ENCODE measurements around the gene BLOC1S5.

BLOC1S5 gene

GRCh38 chr6:8073758-8074157 lies 9.6 kb upstream of the BLOC1S5 start:
- Histone ChIP-seq H2AFZ (ENCODE audit: low read length) (no peak overlapping the region), H3K4me2 (ENCODE audit: low read depth, low read length) (no peak overlapping the region), H3F3A (ENCODE audit: insufficient read depth, low read length) (no peaks in the 10 kb centered on the region), H3K4me3 (ENCODE audit: low read length) (no peak overlapping the region), H3K9ac (ENCODE audit: low read length) (no peak overlapping the region), H3K9me3 (replicated peaks; ENCODE audit: insufficient read depth, low read length) (no peaks in the 10 kb centered on the region), H3K36me3 (replicated peaks; ENCODE audit: insufficient read depth, low read length) (no peaks in the 10 kb centered on the region), H3K27me3 (replicated peaks; ENCODE audit: insufficient read depth, low read length) (no peaks in the 10 kb centered on the region), H3K4me1 (ENCODE audit: low read length) (no peaks in the 10 kb centered on the region), H3K9me2 (replicated peaks; ENCODE audit: insufficient read depth, low read length) (no peaks in the 10 kb centered on the region), H3K79me2 (ENCODE audit: low read length) (no peaks in the 10 kb centered on the region), H3K27ac (ENCODE audit: low read length) (no peak overlapping the region), H4K20me1 (ENCODE audit: insufficient read depth, low read length) (no peaks in the 10 kb centered on the region)
- TF ChIP-seq EZH2 (optimal IDR thresholded peaks at IDR 0.05; ENCODE audit: low read depth, low read length) = no peak
- TF ChIP-seq EZH2phosphoT487 (IDR thresholded peaks at IDR 0.05; ENCODE audit: low read length) = no peak
- TF ChIP-seq CTCF (IDR thresholded peaks at IDR 0.05; ENCODE audit: low read length) = no peak
- DNase-seq = no peak

- H2AFZ ChIP-seq (ENCODE audit: low read length) = no peak overlapping the region
- no peaks in the 10 kb centered on the region for H3K4me1 ChIP-seq (ENCODE audit: low read length)
- no peak overlapping the region for H3K4me3 ChIP-seq (ENCODE audit: low read length)
- H3K4me2 ChIP-seq (ENCODE audit: low read depth, low read length) = no peak overlapping the region
- no peaks in the 10 kb centered on the region for H3K9me2 ChIP-seq (replicated peaks; ENCODE audit: insufficient read depth, low read length)
- H3K27ac ChIP-seq (ENCODE audit: low read length) = no peak overlapping the region
- H3K27me3 ChIP-seq (replicated peaks; ENCODE audit: insufficient read depth, low read length) = no peaks in the 10 kb centered on the region
- H3K36me3 ChIP-seq (replicated peaks; ENCODE audit: insufficient read depth, low read length) = no peaks in the 10 kb centered on the region
- H3K9me3 ChIP-seq (replicated peaks; ENCODE audit: insufficient read depth, low read length) = no peaks in the 10 kb centered on the region
- H4K20me1 ChIP-seq (ENCODE audit: insufficient read depth, low read length) = no peaks in the 10 kb centered on the region
- DNase-seq = no peak
- TF ChIP-seq CTCF (IDR thresholded peaks at IDR 0.05; ENCODE audit: low read length) = no peak
- TF ChIP-seq EZH2 (optimal IDR thresholded peaks at IDR 0.05; ENCODE audit: low read depth, low read length) = no peak
- TF ChIP-seq EZH2phosphoT487 (IDR thresholded peaks at IDR 0.05; ENCODE audit: low read length) = no peak
- H3K9ac ChIP-seq (ENCODE audit: low read length) = no peak overlapping the region
- H3F3A ChIP-seq (ENCODE audit: insufficient read depth, low read length) = no peaks in the 10 kb centered on the region
- no peaks in the 10 kb centered on the region for H3K79me2 ChIP-seq (ENCODE audit: low read length)
Measured at GRCh38 chr6:8070718-8071117, 6.5 kb upstream of the BLOC1S5 start.

- Histone ChIP-seq H3K4me2 (ENCODE audit: low read depth, low read length) (no peak overlapping the region), H3F3A (ENCODE audit: insufficient read depth, low read length) (peaks cover 4% of the 10 kb centered on the region; the same call in 1 of the 2 replicates), H2AFZ (ENCODE audit: low read length) (no peak overlapping the region), H3K9ac (ENCODE audit: low read length) (no peak overlapping the region), H3K36me3 (replicated peaks; ENCODE audit: insufficient read depth, low read length) (no peaks in the 10 kb centered on the region), H3K79me2 (ENCODE audit: low read length) (no peaks in the 10 kb centered on the region), H3K4me3 (ENCODE audit: low read length) (no peak overlapping the region), H3K9me2 (replicated peaks; ENCODE audit: insufficient read depth, low read length) (no peaks in the 10 kb centered on the region), H3K9me3 (replicated peaks; ENCODE audit: insufficient read depth, low read length) (no peaks in the 10 kb centered on the region), H4K20me1 (ENCODE audit: insufficient read depth, low read length) (no peaks in the 10 kb centered on the region), H3K27ac (ENCODE audit: low read length) (no peak overlapping the region), H3K27me3 (replicated peaks; ENCODE audit: insufficient read depth, low read length) (no peaks in the 10 kb centered on the region), H3K4me1 (ENCODE audit: low read length) (peaks cover 8% of the 10 kb centered on the region)
- TF ChIP-seq EZH2phosphoT487 (IDR thresholded peaks at IDR 0.05; ENCODE audit: low read length) (no peak), CTCF (IDR thresholded peaks at IDR 0.05; ENCODE audit: low read length) (no peak), EZH2 (optimal IDR thresholded peaks at IDR 0.05; ENCODE audit: low read depth, low read length) (no peak)
- no peak for DNase-seq
Measured at GRCh38 chr6:8069631-8070284, 5.6 kb upstream of the BLOC1S5 start.
